HL-60/S4 treated with retinoic acid at 250 ng/mL for 4 days and 3 days (cell line): ENCODE data around the gene ARHGAP15.

Experiments used
- in situ Hi-C: fragments of 300-500 bp; cut with MboI; formaldehyde crosslinking; loops from 2 replicates; pipeline ENCODE4 v1.7.0; 2022; ENCODE audit warnings: low sequenced_read_pairs

ARHGAP15 gene

DNA sequence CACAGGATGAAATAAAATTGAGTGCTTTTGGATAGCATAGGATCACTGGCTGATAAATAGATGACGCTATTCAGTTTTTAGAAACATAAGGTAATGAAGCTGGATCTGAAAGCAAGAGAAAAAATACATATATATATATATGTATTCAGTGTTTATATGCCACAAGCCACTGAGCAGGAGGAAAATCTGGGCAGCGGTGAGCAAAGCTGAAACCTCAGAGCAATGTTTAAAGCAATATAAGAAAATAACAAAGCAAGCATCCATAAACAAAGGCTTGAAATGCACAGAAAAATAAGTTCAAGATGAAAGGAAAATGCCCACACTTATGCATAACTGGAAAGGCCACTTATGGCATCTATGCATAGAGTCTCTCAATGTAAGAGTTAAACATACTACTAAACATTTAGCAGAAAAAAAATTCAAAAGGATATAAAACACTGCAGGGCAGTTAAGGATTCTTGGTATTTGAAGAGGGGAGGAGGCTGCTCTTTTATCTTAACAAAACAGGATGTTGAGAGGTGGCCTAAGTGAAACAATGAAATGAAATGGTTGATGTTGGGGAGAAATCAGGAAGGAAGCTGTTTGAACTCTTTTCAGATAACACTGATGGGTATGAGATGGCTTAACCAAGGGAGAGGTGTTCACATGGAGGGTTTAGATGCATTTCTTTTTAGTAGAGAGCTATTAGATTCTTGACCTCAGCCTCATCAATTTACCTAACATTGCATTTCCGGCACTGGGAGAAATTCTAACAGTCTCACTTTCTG is 129.1 kb downstream of the ARHGAP15 start:
- in situ Hi-C loops, result no loop called here

DNA sequence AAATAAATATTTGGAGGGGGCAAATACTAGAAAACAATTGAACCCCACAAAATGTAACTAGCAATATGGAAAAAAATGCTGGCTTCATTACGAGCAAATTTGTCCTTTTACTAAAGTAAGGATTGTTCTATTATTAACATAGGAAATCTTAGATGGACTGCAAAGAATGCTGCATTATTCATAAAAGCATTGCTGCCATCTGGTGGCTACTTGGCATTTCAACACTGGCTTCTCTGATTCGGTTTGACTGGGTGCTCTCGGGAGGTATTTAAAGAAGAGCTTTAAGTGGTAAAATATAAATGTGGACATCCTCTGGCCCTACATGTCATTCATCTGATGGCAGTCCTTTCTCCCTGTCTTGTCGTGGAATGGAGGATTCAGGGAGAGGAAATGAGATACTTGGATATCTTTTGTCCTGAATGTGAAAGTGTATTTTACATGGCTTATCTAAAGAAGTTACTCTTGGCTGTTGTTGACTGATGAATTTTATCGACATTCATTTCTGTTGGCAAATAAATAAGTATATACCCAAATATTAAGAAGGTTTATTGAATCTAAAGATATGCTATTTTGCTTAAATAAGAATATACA is 130.2 kb downstream of the ARHGAP15 start:
- in situ Hi-C loops, result no loop called here

GRCh38 chr2:143261986-143262385 is 132.8 kb downstream of the ARHGAP15 start:
- in situ Hi-C loops, result no loop called here

DNA sequence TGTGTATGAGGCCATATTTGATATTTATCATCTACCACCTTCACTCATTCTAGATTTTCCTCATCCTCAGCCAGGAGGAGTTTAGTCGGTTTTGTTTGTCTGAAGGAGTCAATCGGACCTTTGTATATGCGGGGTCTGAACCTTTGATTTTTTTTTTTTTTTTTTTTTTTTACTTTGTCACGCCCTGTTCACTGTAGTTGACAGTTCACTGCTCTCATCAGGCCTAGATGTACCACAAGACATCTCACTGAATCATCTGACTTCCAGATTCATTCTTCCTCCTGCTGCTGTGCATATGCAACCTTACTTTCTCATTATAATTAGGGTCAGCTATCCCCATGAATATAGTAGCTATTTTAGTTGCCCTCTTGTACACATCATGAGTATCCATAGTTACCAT is 133.2 kb downstream of the ARHGAP15 start:
- in situ Hi-C loops, result no loop called here

GRCh38 chr2:143263066-143263625 is 133.9 kb downstream of the ARHGAP15 start:
- in situ Hi-C loops, result no loop called here

GRCh38 chr2:143264851-143265250 is 135.6 kb downstream of the ARHGAP15 start:
- in situ Hi-C loops, result no loop called here

- in situ Hi-C loops, result no loop called here
Observed at GRCh38 chr2:143279672-143280071, 150.5 kb downstream of the ARHGAP15 start.

DNA sequence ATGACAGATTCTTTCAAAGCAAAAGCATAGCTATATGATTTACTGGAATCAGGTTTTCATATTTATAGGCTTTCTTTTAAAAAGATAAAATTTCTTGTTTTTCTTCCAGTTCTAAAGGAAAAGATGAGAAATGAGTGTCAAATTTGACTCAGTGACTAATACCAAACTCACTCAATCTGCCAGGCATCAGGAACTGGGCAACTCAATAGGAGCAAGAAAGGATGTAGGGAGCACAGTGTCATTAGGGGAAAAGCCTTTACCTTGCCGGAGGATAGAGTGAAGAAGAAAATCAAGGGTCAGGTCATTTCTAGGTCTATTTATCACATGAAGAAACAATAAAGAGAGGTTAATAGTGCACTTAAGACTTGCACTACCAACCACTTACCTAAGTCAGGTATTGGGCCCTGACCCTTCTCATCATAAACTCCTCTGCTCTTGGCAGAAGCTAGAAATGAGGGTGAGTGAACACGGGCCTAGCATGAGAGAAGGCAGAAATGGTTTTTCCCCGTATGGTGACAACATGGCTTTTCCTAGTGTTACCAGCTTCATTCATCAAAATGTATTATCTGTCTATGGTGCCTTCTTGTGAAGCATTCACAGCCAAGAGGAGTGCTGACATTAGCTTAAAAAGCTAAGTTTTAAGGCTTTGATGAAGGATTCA is 151.0 kb downstream of the ARHGAP15 start:
- in situ Hi-C loops, result no loop called here

DNA sequence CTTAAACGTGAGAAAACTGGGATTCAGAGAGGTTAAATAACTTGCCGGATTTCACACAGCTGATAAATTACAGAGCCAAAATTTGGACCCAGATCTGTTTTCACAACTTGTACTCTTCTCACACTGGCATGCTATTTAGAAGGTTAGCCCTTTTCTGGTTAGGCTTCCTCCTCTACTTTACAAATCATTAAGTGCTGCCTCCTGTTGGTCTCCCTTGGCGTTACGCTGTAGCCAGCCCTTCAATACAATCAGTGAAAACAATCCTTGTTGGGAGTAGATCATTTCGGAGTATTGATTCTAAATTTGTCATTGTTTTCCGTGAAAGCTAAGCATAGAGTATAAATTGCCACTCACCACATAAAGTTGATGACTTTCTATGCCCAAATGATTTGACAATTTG is 153.5 kb downstream of the ARHGAP15 start:
- in situ Hi-C loops, result no loop called here

- in situ Hi-C loops, result no loop called here
Observed at GRCh38 chr2:143284087-143284675, 155.0 kb downstream of the ARHGAP15 start.

- in situ Hi-C loops, result no loop called here
Observed at GRCh38 chr2:143289025-143289424, 159.8 kb downstream of the ARHGAP15 start.

- in situ Hi-C loops, result no loop called here
Observed at GRCh38 chr2:143290221-143290620, 161.0 kb downstream of the ARHGAP15 start.

DNA sequence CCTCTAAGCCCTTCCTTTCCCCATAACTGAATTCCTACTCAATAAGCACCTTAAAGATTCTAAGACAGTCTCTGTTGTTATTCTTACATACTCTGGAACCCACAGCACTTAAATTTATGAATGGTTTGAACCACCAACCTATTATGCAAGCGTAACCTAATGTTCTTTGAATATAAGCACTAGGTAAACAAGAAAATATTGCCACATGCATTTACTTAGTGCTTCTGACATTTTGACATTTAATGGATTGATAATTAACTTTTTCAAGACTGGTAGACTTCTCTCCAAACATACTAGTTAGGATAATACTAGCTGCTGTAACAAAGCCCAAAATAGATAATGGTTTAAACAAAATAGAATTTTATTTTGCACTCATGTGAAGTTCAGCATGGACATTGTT is 164.8 kb downstream of the ARHGAP15 start:
- in situ Hi-C loops, result no loop called here

DNA sequence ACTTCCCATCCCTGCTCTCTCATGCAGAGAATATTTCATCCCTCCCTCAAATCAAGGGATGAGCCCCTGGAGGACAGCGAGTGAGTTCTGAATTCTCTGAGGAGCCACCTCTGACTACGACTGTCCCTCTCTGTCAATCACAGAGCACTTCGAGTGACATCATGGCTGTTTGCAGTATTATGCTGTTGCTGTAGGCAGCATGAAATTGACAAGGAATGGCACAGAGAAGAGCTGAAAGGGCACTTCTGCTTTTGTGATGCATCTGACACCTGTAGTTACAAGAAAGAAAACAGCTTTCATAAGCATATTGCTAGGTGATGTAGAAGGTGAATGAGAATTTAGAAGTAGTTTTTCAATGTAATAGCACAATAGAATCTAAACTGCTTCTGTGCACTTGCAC is 166.9 kb downstream of the ARHGAP15 start:
- in situ Hi-C loops, result no loop called here

DNA sequence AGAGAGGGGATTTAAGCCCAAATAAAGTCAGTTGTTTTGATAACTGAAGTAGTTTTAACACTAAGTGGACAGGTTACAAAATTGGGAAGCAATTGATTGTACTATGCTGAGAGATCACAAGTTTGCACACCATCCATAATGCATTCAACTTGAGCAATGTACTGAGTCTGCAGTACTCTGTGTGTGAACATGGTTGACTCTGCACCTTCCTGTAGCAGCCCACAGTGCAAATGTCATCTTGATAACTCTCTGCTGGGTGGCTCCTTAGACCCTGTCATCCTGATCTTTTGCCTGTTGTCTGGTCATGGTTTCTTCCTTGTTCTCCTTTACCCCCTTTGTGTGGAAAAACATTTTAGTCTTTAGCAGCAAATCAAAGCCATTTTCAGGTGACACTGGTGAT is 168.0 kb downstream of the ARHGAP15 start:
- in situ Hi-C loops, result no loop called here

GRCh38 chr2:143300536-143300935 is 171.3 kb downstream of the ARHGAP15 start:
- in situ Hi-C loops, result no loop called here

- in situ Hi-C loops, result no loop called here
Observed at GRCh38 chr2:143311426-143311825, 182.2 kb downstream of the ARHGAP15 start.

DNA sequence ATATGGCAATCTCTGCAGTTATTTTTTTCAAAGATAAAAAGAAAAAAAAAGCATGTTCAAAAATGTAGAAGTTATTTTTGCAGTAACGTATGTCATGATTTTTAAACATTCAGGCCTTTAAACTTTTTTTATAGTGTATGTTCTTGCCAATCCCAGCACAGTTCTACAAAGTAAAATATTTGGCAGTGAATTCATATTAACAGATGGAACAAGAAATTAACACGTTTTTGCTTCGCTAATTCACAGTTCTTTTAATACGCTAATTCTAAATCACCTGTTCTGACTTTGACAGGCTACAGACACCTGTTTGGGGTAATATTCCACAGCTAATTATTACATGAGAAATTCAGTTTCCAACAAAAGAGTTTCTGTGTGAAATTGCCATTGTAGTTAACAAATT is 183.2 kb downstream of the ARHGAP15 start:
- in situ Hi-C loops, result no loop called here

DNA sequence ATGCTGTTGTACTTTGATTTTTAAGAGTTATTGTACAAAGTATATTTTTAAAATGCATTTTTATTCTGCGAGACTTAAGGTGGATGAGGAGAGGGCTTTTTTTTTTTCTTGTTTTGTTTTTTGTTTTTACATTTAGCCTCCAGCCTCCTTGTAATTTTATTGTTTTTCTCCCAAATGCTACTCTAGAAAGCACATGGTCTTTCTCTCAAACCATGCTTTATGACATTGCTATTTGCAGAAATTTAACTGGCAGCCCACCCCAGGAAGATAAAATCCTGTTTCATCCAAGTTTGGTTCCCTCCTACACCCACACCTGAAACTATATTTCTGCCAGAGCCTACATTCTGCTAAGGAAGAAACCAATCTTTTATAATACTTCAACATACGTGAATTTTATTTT is 184.6 kb downstream of the ARHGAP15 start:
- in situ Hi-C loops, result no loop called here

DNA sequence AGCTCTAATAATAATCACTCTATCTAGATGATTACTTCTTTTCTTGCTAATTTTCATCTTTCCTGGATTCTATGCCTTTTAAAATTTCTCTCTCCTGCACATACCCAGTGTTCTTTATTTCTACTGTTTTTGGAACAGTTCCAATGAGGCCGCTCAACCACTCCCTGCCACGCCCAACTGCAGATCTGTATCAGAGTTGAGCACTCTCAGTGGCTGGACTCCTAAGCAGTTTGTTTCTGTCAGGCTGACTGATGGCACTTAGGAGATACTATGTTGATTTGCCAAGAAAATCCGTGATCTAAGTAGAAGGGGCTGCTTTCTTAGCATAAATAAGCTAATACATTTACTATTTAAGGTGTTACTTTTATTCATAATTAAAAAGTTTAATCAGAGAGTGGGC is 192.8 kb downstream of the ARHGAP15 start:
- in situ Hi-C loops, result no loop called here

- in situ Hi-C loops, result no loop called here
Observed at GRCh38 chr2:143329288-143329687, 200.1 kb downstream of the ARHGAP15 start.
